Daoy (cell line): Measurements from ENCODE around the gene ACY1. TPM values are rescaled to one million over a fixed set of nuclear protein-coding genes. Genes with fewer than 3 reads are reported as not detected.

Experiments
- DNase-seq: peaks from one replicate; pipeline ENCODE4 v3.0.0-alpha.2; 2015; ENCODE audit warnings: low read depth
- total RNA-seq: library from RNA; depleted of rRNA; stranded (reverse); fragments of >200 nt; shearing (Covaris generic); gene quantifications from 2 replicates; pipeline ENCODE4 v1.2.3, GENCODE V29; 2014

ACY1 gene
- total RNA-seq, 1 experiment from 2014 or later, result 15.9 TPM

GRCh38 chr3:52005571-52005986 lies 22.2 kb downstream of the ACY1 start:
- DNase-seq, result peak; percentile 69

- DNase-seq, result no peak
Observed at GRCh38 chr3:52006017-52006819, 22.9 kb downstream of the ACY1 start.

- no peak for DNase-seq
Observed at GRCh38 chr3:52006820-52007133, 23.4 kb downstream of the ACY1 start.

GRCh38 chr3:52007291-52007690 lies 24.0 kb downstream of the ACY1 start:
- DNase-seq, result no peak

- no peak for DNase-seq
Observed at GRCh38 chr3:52010431-52010830, 27.1 kb downstream of the ACY1 start.

GRCh38 chr3:52012699-52013098 lies 29.4 kb downstream of the ACY1 start:
- DNase-seq, result no peak

GRCh38 chr3:52013802-52014598 lies 30.7 kb downstream of the ACY1 start:
- DNase-seq, result no peak

- DNase-seq, result no peak
Observed at GRCh38 chr3:52014613-52015012, 31.3 kb downstream of the ACY1 start.

GRCh38 chr3:52015438-52016228 lies 32.3 kb downstream of the ACY1 start:
- DNase-seq, result no peak

GRCh38 chr3:52017586-52017985 lies 34.3 kb downstream of the ACY1 start:
- DNase-seq, result no peak

GRCh38 chr3:52018319-52019000 lies 35.1 kb downstream of the ACY1 start:
- no peak for DNase-seq

- DNase-seq, result no peak
Observed at GRCh38 chr3:52019352-52020080, 36.2 kb downstream of the ACY1 start.

GRCh38 chr3:52020796-52021195 lies 37.5 kb downstream of the ACY1 start:
- DNase-seq, result no peak

GRCh38 chr3:52021489-52022268 lies 38.3 kb downstream of the ACY1 start:
- no peak for DNase-seq

GRCh38 chr3:52022323-52023100 lies 39.2 kb downstream of the ACY1 start:
- no peak for DNase-seq

- DNase-seq, result no peak
Observed at GRCh38 chr3:52023101-52023770, 39.9 kb downstream of the ACY1 start.

- DNase-seq, result no peak
Observed at GRCh38 chr3:52023860-52024764, 40.8 kb downstream of the ACY1 start.
